HepG2 (cell line): ENCODE data around the gene FAM90A1.
"Not testable (repeated sequence)": the region's sequence is repeated elsewhere in the genome, so short reads cannot be mapped to it uniquely, and the experiment has no call there.

ENCODE experiments used
- BRCA1 ChIP-seq: sonication (generic); formaldehyde crosslinking; IDR thresholded peaks from 2 replicates; pipeline ENCODE4 v1.4.0; 2020; ENCODE audit warnings: missing genetic modification reagents
- KDM6A ChIP-seq: IDR thresholded peaks from 2 replicates; pipeline ENCODE4 v1.6.1; 2016; ENCODE audit warnings: low read depth
- POLR2AphosphoS5 ChIP-seq: IDR thresholded peaks from 2 replicates; pipeline ENCODE4 v1.6.1; 2012; ENCODE audit warnings: low read depth, low read length
- TAF1 ChIP-seq: sonication (generic); formaldehyde crosslinking; IDR thresholded peaks from 2 replicates; pipeline ENCODE4 v1.4.0; 2020; ENCODE audit warnings: missing genetic modification reagents

GRCh38 chr12:8233935-8234495 lies 6.6 kb upstream of the FAM90A1 start:
- TF ChIP-seq KDM6A (CRISPR knock-in tag); POLR2AphosphoS5; BRCA1 (CRISPR knock-in tag); TAF1 (CRISPR knock-in tag): not testable (repeated sequence)
